Muscle layer of duodenum (tissue), 2 donors: ENCODE results near the gene C2orf92.
"Not testable (repeated sequence)": the region's sequence is repeated elsewhere in the genome, so short reads cannot be mapped to it uniquely, and the experiment has no call there.

ENCODE experiments used
- H3K27ac ChIP-seq: one replicate; pipeline ENCODE4 v1.7.0; 2013; ENCODE audit warnings: mild to moderate bottlenecking, low read length
- H3K27me3 ChIP-seq: one replicate; pipeline ENCODE4 v1.7.0; 2013; ENCODE audit warnings: low read depth, mild to moderate bottlenecking, control low read depth, low read length
- H3K36me3 ChIP-seq, 2 donors: one replicate each; pipeline ENCODE4 v1.7.0; 2013; ENCODE audit warnings: low read length in 2 of 2, control low read depth in 1 of 2, mild to moderate bottlenecking in 1 of 2; ENCODE audit not compliant: insufficient read depth in 2 of 2, control insufficient read depth in 1 of 2
- H3K4me1 ChIP-seq, 2 donors: one replicate each; pipeline ENCODE4 v1.7.0; 2013; ENCODE audit warnings: low read length in 2 of 2, mild to moderate bottlenecking in 2 of 2, control low read depth in 1 of 2, moderate library complexity in 1 of 2; ENCODE audit not compliant: insufficient read depth in 2 of 2, control insufficient read depth in 1 of 2
- H3K4me3 ChIP-seq, 2 donors: one replicate each; pipeline ENCODE4 v1.7.0; 2013; ENCODE audit warnings: low read length in 2 of 2, low read depth in 1 of 2, mild to moderate bottlenecking in 1 of 2
- H3K9me3 ChIP-seq, 2 donors: one replicate each; pipeline ENCODE4 v1.7.0; 2013; ENCODE audit warnings: low read length in 2 of 2, control low read depth in 1 of 2, mild to moderate bottlenecking in 1 of 2; ENCODE audit not compliant: control insufficient read depth in 1 of 2
- donor health status: healthy.

The C2orf92 gene

DNA sequence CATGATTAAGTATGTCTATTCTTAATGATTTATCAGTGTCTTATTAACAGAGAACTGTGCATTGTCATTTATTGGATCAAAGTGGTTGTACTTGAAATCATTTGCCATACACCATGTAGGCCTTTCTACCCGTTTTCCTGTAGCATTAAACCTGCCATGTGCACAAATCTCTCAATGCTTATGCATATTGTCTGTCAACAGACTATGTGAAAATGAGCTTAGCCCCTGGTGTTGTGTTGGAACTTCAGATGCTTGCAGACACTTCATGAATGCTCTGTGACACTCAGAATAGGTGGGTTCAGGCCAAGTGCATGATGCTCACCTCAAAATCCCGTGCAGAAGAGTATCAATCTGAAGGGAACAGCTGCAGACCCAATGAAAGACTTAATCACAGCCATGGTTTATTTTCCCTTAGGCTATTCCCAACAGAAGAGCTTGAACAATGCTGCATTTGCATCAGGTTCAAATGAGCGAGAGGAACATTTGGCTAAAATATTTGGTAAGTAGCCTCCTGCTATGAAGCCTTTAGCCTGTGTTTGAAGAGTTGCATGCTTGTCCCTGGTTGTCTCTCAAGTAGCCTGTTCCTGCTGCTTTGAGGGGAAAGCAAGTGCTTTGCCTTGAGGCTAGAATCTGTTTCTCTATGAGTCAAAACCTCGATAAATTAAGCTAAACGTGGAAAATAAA, 6.1 kb downstream of the C2orf92 start:
- Histone ChIP-seq H3K36me3 (no peaks in the 10 kb centered on the region), H3K4me3 (no peak overlapping the region), H3K4me1 (no peaks in the 10 kb centered on the region), H3K9me3 (no peaks in the 10 kb centered on the region), H3K27ac (no peak overlapping the region), H3K27me3 (no peaks in the 10 kb centered on the region)

DNA sequence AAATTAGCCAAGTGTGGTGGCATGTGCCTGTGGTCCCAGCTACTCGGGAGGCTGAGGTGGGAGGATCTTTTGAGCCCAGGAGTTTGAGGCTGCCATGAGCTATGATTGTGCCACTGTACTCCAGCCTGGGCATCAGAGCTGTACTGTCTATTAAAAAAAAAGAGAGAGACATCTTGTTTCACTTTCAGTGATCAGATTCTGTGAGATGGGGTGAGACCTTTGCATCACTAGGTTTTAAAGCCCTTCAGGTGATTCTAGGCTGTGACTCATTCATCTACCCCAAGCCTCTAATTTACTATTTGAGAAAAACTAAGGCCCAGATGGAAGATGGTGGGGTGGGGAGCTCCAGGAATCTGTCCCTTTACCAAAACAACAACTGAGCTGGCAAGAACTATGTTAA, 7.1 kb downstream of the C2orf92 start:
- no peaks in the 10 kb centered on the region for H3K4me1 ChIP-seq
- no peak overlapping the region for H3K27ac ChIP-seq
- no peak overlapping the region for H3K4me3 ChIP-seq
- H3K9me3 ChIP-seq: no peaks in the 10 kb centered on the region
- no peaks in the 10 kb centered on the region for H3K27me3 ChIP-seq
- H3K36me3 ChIP-seq: no peaks in the 10 kb centered on the region

DNA sequence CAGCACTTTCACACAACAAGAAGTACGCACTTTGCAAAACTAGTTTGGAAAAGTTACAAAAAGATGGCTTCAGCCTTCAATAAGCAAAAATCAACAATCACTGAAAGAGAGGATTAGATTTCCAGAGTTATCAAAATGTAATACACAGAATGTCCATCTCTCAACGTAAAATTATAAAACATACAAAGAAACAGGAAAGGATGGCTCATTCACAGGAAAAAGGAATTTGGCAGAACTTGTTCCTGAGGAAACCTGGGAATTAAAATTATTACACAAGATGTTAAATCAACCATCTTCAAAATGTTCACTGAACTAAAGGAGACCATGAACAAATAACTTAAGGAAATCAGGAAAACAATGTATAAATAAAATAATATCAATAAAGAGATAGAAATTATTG, 8.0 kb downstream of the C2orf92 start:
- no peaks in the 10 kb centered on the region for H3K36me3 ChIP-seq
- no peaks in the 10 kb centered on the region for H3K4me1 ChIP-seq
- no peak overlapping the region for H3K4me3 ChIP-seq
- H3K27me3 ChIP-seq: no peaks in the 10 kb centered on the region
- no peaks in the 10 kb centered on the region for H3K9me3 ChIP-seq
- no peak overlapping the region for H3K27ac ChIP-seq

DNA sequence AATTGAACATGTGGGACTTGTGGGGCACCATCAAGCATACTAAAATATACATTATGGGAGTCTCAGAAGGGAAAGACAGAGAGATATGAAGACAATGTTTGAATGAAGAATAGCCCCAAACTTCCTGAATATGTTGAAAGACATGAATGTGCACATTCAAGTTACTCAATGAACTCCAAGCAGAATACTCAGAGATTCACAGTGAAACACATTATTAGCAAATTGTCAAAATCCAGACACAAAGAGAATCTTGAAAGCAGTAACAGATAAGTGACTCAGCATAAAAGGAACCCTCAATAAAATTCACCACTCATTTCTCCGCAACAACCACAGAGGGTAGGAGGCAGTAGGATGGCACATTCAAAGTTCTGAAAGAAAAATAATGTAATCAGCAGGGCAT, 8.8 kb downstream of the C2orf92 start:
- H3K4me3 ChIP-seq: no peak overlapping the region
- no peaks in the 10 kb centered on the region for H3K4me1 ChIP-seq
- no peaks in the 10 kb centered on the region for H3K9me3 ChIP-seq
- H3K27ac ChIP-seq: no peak overlapping the region
- H3K36me3 ChIP-seq: no peaks in the 10 kb centered on the region
- no peaks in the 10 kb centered on the region for H3K27me3 ChIP-seq

DNA sequence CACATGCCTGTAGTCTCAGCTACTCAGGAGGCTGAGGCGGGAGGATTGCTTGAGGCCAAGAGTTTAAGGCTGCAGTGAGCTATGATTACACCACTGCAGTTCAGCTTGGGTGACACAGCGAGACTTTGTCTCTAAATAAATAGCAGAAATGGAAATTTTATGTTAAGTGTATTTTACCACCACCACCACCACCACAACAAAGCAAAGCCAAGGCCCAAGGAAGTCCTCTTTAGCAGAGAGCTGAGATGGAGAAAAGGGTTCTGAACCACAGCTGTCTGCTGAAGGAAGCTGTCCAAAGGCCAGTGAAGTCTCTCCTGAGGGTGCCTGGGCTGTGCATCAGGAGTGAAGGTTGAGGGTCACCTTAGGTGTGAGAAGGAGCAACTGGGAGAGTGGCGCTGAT, 17.7 kb downstream of the C2orf92 start:
- H3K27me3 ChIP-seq, H3K9me3 ChIP-seq, H3K4me1 ChIP-seq, H3K4me3 ChIP-seq, H3K27ac ChIP-seq, H3K36me3 ChIP-seq: not testable (repeated sequence)

DNA sequence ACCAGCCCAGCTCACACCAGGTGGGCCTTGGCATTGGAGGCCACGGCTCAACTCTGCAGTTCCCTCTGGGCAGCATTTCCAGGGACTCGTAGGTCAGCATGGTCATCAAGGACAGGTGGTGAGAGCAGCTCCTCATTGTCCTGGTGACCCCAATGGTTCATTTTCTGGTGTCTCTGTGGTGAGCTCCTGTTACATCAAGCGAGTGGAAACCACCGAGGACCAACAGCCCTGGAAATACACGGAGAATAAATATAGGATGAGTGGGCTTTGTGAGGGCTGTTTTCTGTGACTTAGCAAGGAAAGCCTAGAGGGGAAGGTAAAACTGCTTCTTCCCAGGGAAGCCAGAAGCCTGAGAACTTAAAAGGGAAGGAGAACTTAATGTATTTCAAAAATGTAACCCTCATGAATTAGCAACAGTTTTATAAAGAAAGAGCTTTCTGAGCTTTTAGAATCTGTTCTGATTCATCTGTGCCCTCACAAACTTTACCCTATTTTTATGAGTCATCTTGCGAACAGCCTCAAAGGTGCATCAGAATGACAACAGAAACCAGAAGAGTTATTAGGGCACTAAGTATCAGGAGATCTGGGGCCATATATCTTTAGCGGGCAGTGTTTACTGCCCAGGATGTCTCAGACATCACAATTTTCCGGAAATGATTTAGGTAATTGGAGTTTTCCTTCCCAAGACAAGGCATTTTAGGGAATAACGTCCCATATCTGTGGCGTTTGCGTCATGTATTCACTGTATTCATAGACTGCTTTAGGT, 18.7 kb downstream of the C2orf92 start:
- Histone ChIP-seq H3K27ac (no peak overlapping the region), H3K9me3 (no peaks in the 10 kb centered on the region), H3K4me1 (no peaks in the 10 kb centered on the region), H3K4me3 (no peak overlapping the region), H3K27me3 (no peaks in the 10 kb centered on the region), H3K36me3 (no peaks in the 10 kb centered on the region)

DNA sequence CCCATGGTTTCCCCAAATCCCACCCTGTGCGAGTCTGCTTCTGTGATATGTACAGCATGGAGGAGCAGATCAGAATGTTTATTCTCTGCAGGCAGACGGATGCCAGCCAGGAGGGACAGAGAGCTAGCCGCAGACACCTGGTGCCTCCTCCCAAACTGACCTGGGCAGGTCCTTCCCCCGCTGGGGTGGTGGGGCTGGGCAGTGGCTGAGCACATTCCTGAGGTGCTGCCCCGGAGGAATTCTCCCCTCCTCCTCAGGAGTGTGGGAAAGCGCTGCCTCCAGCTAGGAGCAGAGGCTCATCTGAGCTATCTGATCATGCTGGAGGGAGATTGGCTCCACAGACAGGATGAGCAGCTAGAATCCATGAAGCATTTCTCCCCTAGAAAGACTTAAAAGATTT, 21.7 kb downstream of the C2orf92 start:
- Histone ChIP-seq H3K27me3 (no peaks in the 10 kb centered on the region), H3K9me3 (no peaks in the 10 kb centered on the region), H3K4me1 (no peaks in the 10 kb centered on the region), H3K27ac (no peak overlapping the region), H3K36me3 (no peaks in the 10 kb centered on the region), H3K4me3 (no peak overlapping the region)

DNA sequence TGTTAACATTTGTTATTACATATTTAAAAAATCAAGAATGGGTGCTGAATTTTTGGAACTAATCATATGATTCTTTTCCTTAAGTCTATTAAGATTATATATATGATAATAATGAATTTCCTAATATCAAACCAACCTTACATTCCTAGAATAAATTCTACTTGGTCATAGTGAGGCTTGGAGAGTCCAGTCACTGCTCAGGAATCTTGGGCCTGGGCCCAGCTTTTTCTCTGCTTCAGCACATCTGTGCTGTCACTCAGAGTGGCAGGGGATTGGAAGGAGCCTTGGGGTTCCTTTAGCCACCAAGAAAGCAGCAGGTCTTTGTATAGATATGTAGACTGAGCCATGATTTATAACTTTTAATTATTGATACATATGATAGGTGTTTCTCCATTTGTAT, 24.0 kb downstream of the C2orf92 start:
- H3K27me3 ChIP-seq: no peaks in the 10 kb centered on the region
- H3K4me3 ChIP-seq: no peak overlapping the region
- no peaks in the 10 kb centered on the region for H3K4me1 ChIP-seq
- H3K27ac ChIP-seq: no peak overlapping the region
- no peaks in the 10 kb centered on the region for H3K36me3 ChIP-seq
- no peaks in the 10 kb centered on the region for H3K9me3 ChIP-seq

DNA sequence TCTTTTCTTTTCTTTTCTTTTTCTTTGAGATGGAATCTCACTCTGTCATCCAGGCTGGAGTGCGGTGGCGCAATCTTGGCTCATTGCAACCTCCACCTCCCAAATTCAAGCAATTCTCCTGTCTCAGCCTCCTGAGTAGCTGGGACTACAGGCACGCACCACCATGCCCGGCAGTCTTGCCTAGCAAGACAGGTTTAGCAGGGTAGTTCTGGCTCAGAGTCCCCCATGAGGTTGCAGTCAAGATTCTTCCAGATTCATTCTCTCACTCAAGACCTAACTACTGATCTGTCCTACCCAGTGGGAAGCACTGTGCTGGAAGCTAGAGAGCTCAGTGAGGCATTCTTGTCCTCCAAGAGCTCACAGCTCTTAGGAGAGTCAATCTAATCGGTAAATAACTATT, 26.2 kb downstream of the C2orf92 start:
- Histone ChIP-seq H3K27me3 (no peaks in the 10 kb centered on the region), H3K4me3 (no peak overlapping the region), H3K4me1 (no peaks in the 10 kb centered on the region), H3K36me3 (no peaks in the 10 kb centered on the region), H3K27ac (no peak overlapping the region), H3K9me3 (no peaks in the 10 kb centered on the region)

DNA sequence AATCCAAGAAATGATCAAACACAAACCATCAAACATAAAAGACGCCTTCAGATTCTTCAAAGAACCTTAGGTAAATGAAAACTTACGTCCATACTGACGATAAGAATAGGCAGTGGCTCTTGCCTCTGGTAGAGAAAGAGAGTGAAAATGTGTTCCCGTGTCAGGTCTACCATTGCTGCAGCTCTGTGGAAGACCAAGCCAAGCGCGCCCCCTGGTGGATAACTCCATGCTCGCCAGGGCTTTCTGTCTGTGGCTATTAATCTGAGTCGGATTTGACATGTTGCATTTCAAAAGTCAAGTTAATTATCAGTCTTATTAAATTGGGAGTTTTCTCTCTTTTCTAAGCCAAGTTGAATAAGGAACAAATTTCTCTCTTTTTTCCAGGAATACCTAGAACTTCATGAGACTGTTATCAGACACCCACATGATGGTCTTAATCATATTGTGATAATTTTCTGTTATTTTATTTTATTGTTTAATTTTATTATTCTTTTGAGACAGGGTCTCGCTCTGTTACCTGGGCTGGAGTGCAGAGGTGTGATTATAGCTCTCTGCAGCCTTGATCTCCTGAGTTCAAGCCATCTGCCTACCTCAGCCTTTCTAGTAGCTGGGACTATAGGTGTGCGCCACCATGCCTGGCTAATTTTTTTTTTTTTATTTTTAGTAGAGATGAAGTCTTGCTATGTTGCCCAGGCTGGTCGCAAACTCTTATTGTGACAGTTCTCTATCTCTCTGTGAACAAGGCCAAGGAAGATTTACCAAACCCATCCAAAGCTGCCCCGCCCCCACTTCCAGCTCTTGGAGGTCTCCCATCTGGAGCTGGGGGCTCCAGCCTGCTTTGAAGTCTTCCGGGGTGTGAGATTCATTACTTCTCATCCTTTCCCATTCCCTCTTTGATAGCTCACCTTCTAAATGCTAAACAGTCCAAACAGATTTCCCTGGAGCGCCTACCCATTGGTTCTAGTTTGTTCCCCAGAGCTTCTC, 28.0 kb downstream of the C2orf92 start:
- no peaks in the 10 kb centered on the region for H3K9me3 ChIP-seq
- no peak overlapping the region for H3K27ac ChIP-seq
- no peaks in the 10 kb centered on the region for H3K4me1 ChIP-seq
- no peaks in the 10 kb centered on the region for H3K27me3 ChIP-seq
- H3K4me3 ChIP-seq: no peak overlapping the region
- H3K36me3 ChIP-seq: no peaks in the 10 kb centered on the region

DNA sequence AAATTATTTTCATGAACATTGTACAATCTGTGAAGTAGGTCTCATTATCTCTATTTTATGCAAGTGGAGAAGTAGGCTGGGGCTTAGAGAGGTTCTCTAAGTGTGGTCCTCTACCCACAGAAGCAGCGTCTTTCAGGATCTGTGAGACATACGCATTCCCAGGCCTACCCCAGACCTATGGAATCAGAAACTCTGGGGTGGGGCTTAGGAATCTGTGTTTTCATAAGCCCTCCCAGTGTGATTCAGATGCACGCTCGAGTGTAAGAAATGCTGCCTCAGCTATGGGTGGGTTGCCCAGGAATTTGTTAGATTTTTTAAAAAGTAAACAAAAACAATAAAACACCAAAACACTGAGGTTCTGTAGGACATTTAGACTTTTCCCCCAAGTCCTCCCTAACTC, 29.0 kb downstream of the C2orf92 start:
- no peaks in the 10 kb centered on the region for H3K36me3 ChIP-seq
- H3K27ac ChIP-seq: no peak overlapping the region
- no peaks in the 10 kb centered on the region for H3K9me3 ChIP-seq
- H3K4me1 ChIP-seq: no peaks in the 10 kb centered on the region
- no peaks in the 10 kb centered on the region for H3K27me3 ChIP-seq
- no peak overlapping the region for H3K4me3 ChIP-seq
